Stimulated activated naive CD8-positive, alpha-beta T cell treated with anti-CD3 and anti-CD28 coated beads, Interleukin-15, Interleukin-2, amounts not matched to agents 100 U/mL and 50 U/mL, for 24 hours (primary cell): ENCODE data around the gene APP.
"Not testable (repeated sequence)": the region's sequence is repeated elsewhere in the genome, so short reads cannot be mapped to it uniquely, and the experiment has no call there.

Source experiments
- ATAC-seq: fragments of 150-1000 bp; cut with Tn5 transposase; one replicate; pipeline ENCODE4 v1.10.0; 2021
- DNase-seq: peaks from one replicate; pipeline ENCODE4 v3.0.0; 2021

APP gene

GRCh38 chr21:25938658-25939395, 231.7 kb downstream of the APP start:
- DNase-seq (no peak), ATAC-seq (no peak)

- no peak for ATAC-seq
- DNase-seq = no peak
Measured at GRCh38 chr21:25936776-25937175, 233.8 kb downstream of the APP start.

GRCh38 chr21:25934771-25935224, 235.8 kb downstream of the APP start:
- DNase-seq (no peak), ATAC-seq (no peak)

- DNase-seq (no peak), ATAC-seq (no peak)
Measured at GRCh38 chr21:25934130-25934529, 236.4 kb downstream of the APP start.

GRCh38 chr21:25931765-25932164, 238.8 kb downstream of the APP start:
- ATAC-seq = no peak
- no peak for DNase-seq

GRCh38 chr21:25929856-25930520, 240.6 kb downstream of the APP start:
- DNase-seq = no peak

GRCh38 chr21:25927195-25927880, 243.2 kb downstream of the APP start:
- DNase-seq (no peak), ATAC-seq (no peak)

More at GRCh38 chr21:25929856-25930520, 240.6 kb downstream of the APP start:
- no peak for ATAC-seq

GRCh38 chr21:25925936-25926335, 244.6 kb downstream of the APP start:
- ATAC-seq (no peak), DNase-seq (no peak)

GRCh38 chr21:25925064-25925800, 245.3 kb downstream of the APP start:
- ATAC-seq (no peak), DNase-seq (no peak)

GRCh38 chr21:25918152-25918551, 252.4 kb downstream of the APP start:
- not testable (repeated sequence) for ATAC-seq, DNase-seq

GRCh38 chr21:25916226-25916625, 254.3 kb downstream of the APP start:
- ATAC-seq = no peak
- DNase-seq = no peak

GRCh38 chr21:25913479-25913878, 257.1 kb downstream of the APP start:
- no peak for ATAC-seq
- DNase-seq = no peak

GRCh38 chr21:25912402-25912746, 258.2 kb downstream of the APP start:
- no peak for DNase-seq
- ATAC-seq = no peak

- ATAC-seq (no peak), DNase-seq (no peak)
Measured at GRCh38 chr21:25911730-25912401, 258.7 kb downstream of the APP start.

GRCh38 chr21:25910809-25911208, 259.8 kb downstream of the APP start:
- ATAC-seq (no peak), DNase-seq (no peak)

- DNase-seq (no peak), ATAC-seq (no peak)
Measured at GRCh38 chr21:25909341-25909740, 261.2 kb downstream of the APP start.

- no peak for ATAC-seq
- no peak for DNase-seq
Measured at GRCh38 chr21:25908495-25908894, 262.1 kb downstream of the APP start.

GRCh38 chr21:25907573-25908275, 262.8 kb downstream of the APP start:
- ATAC-seq = no peak
- no peak for DNase-seq

GRCh38 chr21:25906587-25906986, 264.0 kb downstream of the APP start:
- DNase-seq = no peak
- no peak for ATAC-seq

- ATAC-seq = no peak
Measured at GRCh38 chr21:25905126-25905525, 265.4 kb downstream of the APP start.

GRCh38 chr21:25904044-25904695, 266.4 kb downstream of the APP start:
- DNase-seq (no peak), ATAC-seq (no peak)

More at GRCh38 chr21:25905126-25905525, 265.4 kb downstream of the APP start:
- DNase-seq = no peak
